WTC11 (cell line): ENCODE data around the gene CHL1. TPM values are rescaled to one million over a fixed set of nuclear protein-coding genes. Genes with fewer than 3 reads are reported as not detected.

Experiments
- ATAC-seq: fragments of 200-7000 bp; cut with Tn5 transposase; 2 replicates; pipeline ENCODE4 v1.10.0; 2021; ENCODE audit warnings: mild to moderate bottlenecking, moderate library complexity
- CTCF ChIA-PET: fragments of 300-600 bp; sonication (Branson Sonifier 250); formaldehyde crosslinking; loops from one replicate; lab custom pipeline; 2021; ENCODE audit warnings: antibody characterized with exemption; lab: Charles Lee
- POLR2A ChIA-PET: fragments of 350-600 bp; sonication (Branson Sonifier 250); formaldehyde crosslinking; loops from one replicate; lab custom pipeline; 2021; ENCODE audit warnings: antibody characterized with exemption; lab: Charles Lee
- DNase-seq: peaks from one replicate; pipeline ENCODE4 v3.0.0; 2021; ENCODE audit warnings: low spot score
- H3K27ac Mint-ChIP-seq: 2 replicates; pipeline ENCODE4 v1.8.0; 2021; ENCODE audit warnings: mixed read lengths
- H3K27me3 Mint-ChIP-seq: 2 replicates; pipeline ENCODE4 v1.8.0; 2021; ENCODE audit warnings: low read depth, mild to moderate bottlenecking, moderate library complexity, mixed read lengths
- H3K36me3 Mint-ChIP-seq: 2 replicates; pipeline ENCODE4 v1.8.0; 2021; ENCODE audit warnings: mixed read lengths
- H3K4me1 Mint-ChIP-seq: 2 replicates; pipeline ENCODE4 v1.8.0; 2022; ENCODE audit warnings: mixed read lengths
- H3K4me3 Mint-ChIP-seq: 2 replicates; pipeline ENCODE4 v1.8.0; 2021; ENCODE audit warnings: mild to moderate bottlenecking, moderate library complexity, mixed read lengths
- H3K9me3 Mint-ChIP-seq: 2 replicates; pipeline ENCODE4 v1.8.0; 2021; ENCODE audit warnings: mixed read lengths
- ATF1 ChIP-seq: sonication (generic); formaldehyde crosslinking; IDR thresholded peaks from 2 replicates; pipeline ENCODE4 v1.8.1; 2023; ENCODE audit warnings: mild to moderate bottlenecking, moderate library complexity, missing genetic modification reagents
- ATF3 ChIP-seq: sonication (generic); formaldehyde crosslinking; conservative IDR thresholded peaks from 2 replicates; pipeline ENCODE4 v1.8.1; 2022; ENCODE audit warnings: mild to moderate bottlenecking, missing genetic modification reagents
- CDX4 ChIP-seq: fragments of 250-450 bp; sonication (Bioruptor Pico); IDR thresholded peaks from 2 replicates; pipeline ENCODE4 v1.9.0; 2021; ENCODE audit warnings: moderate library complexity, mild to moderate bottlenecking, inconsistent platforms, borderline replicate concordance
- ESRRA ChIP-seq: sonication (generic); formaldehyde crosslinking; IDR thresholded peaks from 2 replicates; pipeline ENCODE4 v1.8.1; 2022; ENCODE audit warnings: mild to moderate bottlenecking, missing genetic modification reagents, borderline replicate concordance
- FOXP1 ChIP-seq: sonication (generic); formaldehyde crosslinking; IDR thresholded peaks from 2 replicates; pipeline ENCODE4 v1.8.0; 2022; ENCODE audit warnings: missing genetic modification reagents, mild to moderate bottlenecking, moderate library complexity, borderline replicate concordance
- GABPB1 ChIP-seq: sonication (generic); formaldehyde crosslinking; IDR thresholded peaks from 2 replicates; pipeline ENCODE4 v1.8.1; 2023; ENCODE audit warnings: mild to moderate bottlenecking, missing genetic modification reagents
- IRF1 ChIP-seq: sonication (generic); formaldehyde crosslinking; IDR thresholded peaks from 2 replicates; pipeline ENCODE4 v1.8.0; 2023; ENCODE audit warnings: missing genetic modification reagents
- IRF2 ChIP-seq: sonication (generic); formaldehyde crosslinking; IDR thresholded peaks from 2 replicates; pipeline ENCODE4 v1.8.0; 2022; ENCODE audit warnings: low read depth, missing genetic modification reagents, borderline replicate concordance
- KAT7 ChIP-seq: sonication (generic); formaldehyde crosslinking; IDR thresholded peaks from 2 replicates; pipeline ENCODE4 v1.8.1; 2023; ENCODE audit warnings: missing genetic modification reagents, mild to moderate bottlenecking, borderline replicate concordance
- MAX ChIP-seq: sonication (generic); formaldehyde crosslinking; IDR thresholded peaks from 2 replicates; pipeline ENCODE4 v1.8.0; 2022; ENCODE audit warnings: mild to moderate bottlenecking, missing genetic modification reagents
- MXD4 ChIP-seq: fragments of 250-450 bp; sonication (Bioruptor Pico); IDR thresholded peaks from 2 replicates; pipeline ENCODE4 v1.8.0; 2021; ENCODE audit warnings: mild to moderate bottlenecking, moderate library complexity, borderline replicate concordance
- MYBL2 ChIP-seq: sonication (generic); formaldehyde crosslinking; IDR thresholded peaks from 2 replicates; pipeline ENCODE4 v1.8.1; 2023; ENCODE audit warnings: mild to moderate bottlenecking, moderate library complexity, missing genetic modification reagents
- RELA ChIP-seq: sonication (generic); formaldehyde crosslinking; IDR thresholded peaks from 2 replicates; pipeline ENCODE4 v1.8.1; 2022; ENCODE audit warnings: missing genetic modification reagents, mild to moderate bottlenecking, borderline replicate concordance
- TP53 ChIP-seq: sonication (generic); formaldehyde crosslinking; IDR thresholded peaks from 2 replicates; pipeline ENCODE4 v1.8.1; 2023; ENCODE audit warnings: mild to moderate bottlenecking, missing genetic modification reagents
- ZBTB43 ChIP-seq: sonication (generic); formaldehyde crosslinking; IDR thresholded peaks from 2 replicates; pipeline ENCODE4 v1.8.1; 2023; ENCODE audit warnings: mild to moderate bottlenecking, missing genetic modification reagents
- ZNF423 ChIP-seq: fragments of 250-450 bp; sonication (Bioruptor Pico); IDR thresholded peaks from 2 replicates; pipeline ENCODE4 v2.1.2; 2022; ENCODE audit warnings: mild to moderate bottlenecking, moderate library complexity
- total RNA-seq: library from RNA; stranded (reverse); gene quantifications from 3 replicates; pipeline ENCODE4 v1.2.3, GENCODE V29; 2021
- TF ChIP-seq, protein P1 (sequence below): sonication (generic); formaldehyde crosslinking; IDR thresholded peaks from 2 replicates; pipeline ENCODE4 v1.8.1; 2022; ENCODE audit warnings: mild to moderate bottlenecking, moderate library complexity, missing genetic modification reagents
- TF ChIP-seq, protein P2 (sequence below): fragments of 250-450 bp; sonication (Bioruptor Pico); IDR thresholded peaks from 2 replicates; pipeline ENCODE4 v1.9.0; 2021; ENCODE audit warnings: mild to moderate bottlenecking

Gene CHL1
- total RNA-seq, 1 experiment from 2014 or later, result not detected

DNA sequence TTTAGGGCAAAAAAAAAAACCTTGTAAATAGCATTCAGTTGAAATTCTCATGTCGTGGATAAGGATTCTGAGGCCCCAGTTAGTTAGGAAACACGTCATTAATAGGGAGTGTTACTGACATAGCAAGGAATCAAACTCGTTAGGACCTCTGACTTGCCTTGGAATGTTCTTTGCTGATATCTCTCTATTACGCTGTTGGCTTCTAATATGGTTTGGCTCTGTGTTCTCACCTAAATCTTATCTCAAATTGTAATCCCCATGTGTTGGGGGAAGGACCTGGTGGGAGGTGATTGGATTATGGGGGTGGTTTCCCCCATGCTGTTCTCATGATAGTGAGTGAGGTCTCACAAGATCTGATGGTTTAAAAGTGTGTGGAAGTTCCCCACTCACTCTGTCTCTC, 40.3 kb downstream of the CHL1 start (continued):
- TF ChIP-seq ZBTB43 (no peak), GABPB1 (no peak), MYBL2 (CRISPR knock-in tag) (no peak)

GRCh38 chr3:242602-243355, 46.2 kb downstream of the CHL1 start:
- TF ChIP-seq ESRRA (CRISPR knock-in tag) (no peak), CDX4 (CRISPR knock-in tag) (no peak), ATF1 (no peak), IRF2 (no peak), IRF1 (CRISPR knock-in tag) (no peak), ATF3 (CRISPR knock-in tag) (no peak), KAT7 (CRISPR knock-in tag) (no peak), RELA (no peak), MAX (no peak), FOXP1 (CRISPR knock-in tag) (no peak), ZNF423 (CRISPR knock-in tag) (no peak), MXD4 (CRISPR knock-in tag) (no peak), TP53 (CRISPR knock-in tag) (no peak)
- TF ChIP-seq, protein P1, sequence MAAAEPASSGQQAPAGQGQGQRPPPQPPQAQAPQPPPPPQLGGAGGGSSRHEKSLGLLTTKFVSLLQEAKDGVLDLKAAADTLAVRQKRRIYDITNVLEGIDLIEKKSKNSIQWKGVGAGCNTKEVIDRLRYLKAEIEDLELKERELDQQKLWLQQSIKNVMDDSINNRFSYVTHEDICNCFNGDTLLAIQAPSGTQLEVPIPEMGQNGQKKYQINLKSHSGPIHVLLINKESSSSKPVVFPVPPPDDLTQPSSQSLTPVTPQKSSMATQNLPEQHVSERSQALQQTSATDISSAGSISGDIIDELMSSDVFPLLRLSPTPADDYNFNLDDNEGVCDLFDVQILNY, result no peak
- TF ChIP-seq, protein P2, sequence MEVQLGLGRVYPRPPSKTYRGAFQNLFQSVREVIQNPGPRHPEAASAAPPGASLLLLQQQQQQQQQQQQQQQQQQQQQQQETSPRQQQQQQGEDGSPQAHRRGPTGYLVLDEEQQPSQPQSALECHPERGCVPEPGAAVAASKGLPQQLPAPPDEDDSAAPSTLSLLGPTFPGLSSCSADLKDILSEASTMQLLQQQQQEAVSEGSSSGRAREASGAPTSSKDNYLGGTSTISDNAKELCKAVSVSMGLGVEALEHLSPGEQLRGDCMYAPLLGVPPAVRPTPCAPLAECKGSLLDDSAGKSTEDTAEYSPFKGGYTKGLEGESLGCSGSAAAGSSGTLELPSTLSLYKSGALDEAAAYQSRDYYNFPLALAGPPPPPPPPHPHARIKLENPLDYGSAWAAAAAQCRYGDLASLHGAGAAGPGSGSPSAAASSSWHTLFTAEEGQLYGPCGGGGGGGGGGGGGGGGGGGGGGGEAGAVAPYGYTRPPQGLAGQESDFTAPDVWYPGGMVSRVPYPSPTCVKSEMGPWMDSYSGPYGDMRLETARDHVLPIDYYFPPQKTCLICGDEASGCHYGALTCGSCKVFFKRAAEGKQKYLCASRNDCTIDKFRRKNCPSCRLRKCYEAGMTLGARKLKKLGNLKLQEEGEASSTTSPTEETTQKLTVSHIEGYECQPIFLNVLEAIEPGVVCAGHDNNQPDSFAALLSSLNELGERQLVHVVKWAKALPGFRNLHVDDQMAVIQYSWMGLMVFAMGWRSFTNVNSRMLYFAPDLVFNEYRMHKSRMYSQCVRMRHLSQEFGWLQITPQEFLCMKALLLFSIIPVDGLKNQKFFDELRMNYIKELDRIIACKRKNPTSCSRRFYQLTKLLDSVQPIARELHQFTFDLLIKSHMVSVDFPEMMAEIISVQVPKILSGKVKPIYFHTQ (CRISPR knock-in tag), result no peak
- ATAC-seq, result no peak
- Mint-ChIP-seq H3K36me3 (peaks cover 70% of the 10 kb centered on the region), H3K27ac (no peak overlapping the region), H3K27me3 (peaks cover 9% of the 10 kb centered on the region; the same call in 1 of the 2 replicates), H3K4me3 (no peak overlapping the region), H3K4me1 (no peaks in the 10 kb centered on the region), H3K9me3 (peaks cover 85% of the 10 kb centered on the region)
- ChIA-PET CTCF (no interaction called here), POLR2A (no interaction called here)
- DNase-seq, result no peak
